Fibroblast of skin of abdomen (primary cell): ENCODE results near the gene FREM2.

Experiments used
- DNase-seq: peaks from one replicate; pipeline ENCODE4 v3.0.0-alpha.2; 2013

FREM2 gene

GRCh38 chr13:38826182-38826813, 139.4 kb downstream of the FREM2 start:
- no peak for DNase-seq

GRCh38 chr13:38830442-38831045, 143.7 kb downstream of the FREM2 start:
- DNase-seq = no peak

- no peak for DNase-seq
Observed at GRCh38 chr13:38844581-38844980, 157.7 kb downstream of the FREM2 start.

- DNase-seq = no peak
Observed at GRCh38 chr13:38848360-38848759, 161.5 kb downstream of the FREM2 start.

GRCh38 chr13:38849315-38849714, 162.4 kb downstream of the FREM2 start:
- DNase-seq = peak; percentile 4

GRCh38 chr13:38850868-38851626, 164.2 kb downstream of the FREM2 start:
- no peak for DNase-seq

GRCh38 chr13:38854226-38854625, 167.3 kb downstream of the FREM2 start:
- DNase-seq = no peak

GRCh38 chr13:38856065-38856464, 169.2 kb downstream of the FREM2 start:
- no peak for DNase-seq

- DNase-seq = no peak
Observed at GRCh38 chr13:38862443-38862842, 175.6 kb downstream of the FREM2 start.

- no peak for DNase-seq
Observed at GRCh38 chr13:38863536-38863935, 176.7 kb downstream of the FREM2 start.

GRCh38 chr13:38866649-38867048, 179.8 kb downstream of the FREM2 start:
- DNase-seq = no peak

- DNase-seq = no peak
Observed at GRCh38 chr13:38868399-38868798, 181.5 kb downstream of the FREM2 start.

- DNase-seq = no peak
Observed at GRCh38 chr13:38868870-38869269, 182.0 kb downstream of the FREM2 start.

- DNase-seq = no peak
Observed at GRCh38 chr13:38871275-38871674, 184.4 kb downstream of the FREM2 start.

GRCh38 chr13:38872693-38873092, 185.8 kb downstream of the FREM2 start:
- DNase-seq = peak; percentile 40

GRCh38 chr13:38875186-38875875, 188.5 kb downstream of the FREM2 start:
- no peak for DNase-seq

- no peak for DNase-seq
Observed at GRCh38 chr13:38879278-38879677, 192.4 kb downstream of the FREM2 start.

- DNase-seq = no peak
Observed at GRCh38 chr13:38879786-38880185, 192.9 kb downstream of the FREM2 start.

GRCh38 chr13:38880397-38880796, 193.5 kb downstream of the FREM2 start:
- no peak for DNase-seq

GRCh38 chr13:38883783-38884182, 196.9 kb downstream of the FREM2 start:
- DNase-seq = peak; percentile 37

GRCh38 chr13:38888309-38888708, 201.4 kb downstream of the FREM2 start:
- DNase-seq = peak; percentile 59

GRCh38 chr13:38895075-38895474, 208.2 kb downstream of the FREM2 start:
- DNase-seq = no peak

GRCh38 chr13:38897521-38897920, 210.6 kb downstream of the FREM2 start:
- DNase-seq = no peak
